Neural progenitor cell (in vitro differentiated cells): ENCODE measurements around the gene NRK. TPM values are rescaled to one million over a fixed set of nuclear protein-coding genes. Genes with fewer than 3 reads are reported as not detected.

Experiments used
- DNase-seq: peaks from one replicate; pipeline ENCODE4 v3.0.0-alpha.2; 2016; ENCODE audit warnings: low spot score
- H2AFZ ChIP-seq: fragments of 200-600 bp; sonication (generic); replicated peaks from 2 replicates; pipeline ENCODE4 v1.6.1; 2016; ENCODE audit warnings: antibody characterized with exemption
- H3F3A ChIP-seq: fragments of 200-600 bp; sonication (generic); 2 replicates; pipeline ENCODE4 v1.6.1; 2016; ENCODE audit warnings: antibody characterized with exemption, low read depth
- H3K27ac ChIP-seq: fragments of 200-600 bp; sonication (generic); 2 replicates; pipeline ENCODE4 v1.5.1; 2016; ENCODE audit warnings: mild to moderate bottlenecking
- H3K27me3 ChIP-seq: fragments of 200-600 bp; sonication (generic); 2 replicates; pipeline ENCODE4 v1.6.1; 2016; ENCODE audit warnings: mild to moderate bottlenecking, moderate library complexity
- H3K36me3 ChIP-seq: fragments of 200-600 bp; sonication (generic); 2 replicates; pipeline ENCODE4 v1.5.1; 2016
- H3K4me1 ChIP-seq: fragments of 200-600 bp; sonication (generic); 2 replicates; pipeline ENCODE4 v1.6.1; 2016; ENCODE audit warnings: mixed run types
- H3K4me2 ChIP-seq: fragments of 200-600 bp; sonication (generic); 2 replicates; pipeline ENCODE4 v1.6.1; 2016
- H3K4me3 ChIP-seq: fragments of 200-600 bp; sonication (generic); 2 replicates; pipeline ENCODE4 v1.5.1; 2016
- H3K79me2 ChIP-seq: fragments of 200-600 bp; sonication (generic); 2 replicates; pipeline ENCODE4 v1.6.1; 2016; ENCODE audit warnings: low read depth
- H3K9ac ChIP-seq: fragments of 200-600 bp; sonication (generic); 2 replicates; pipeline ENCODE4 v1.6.1; 2016
- H3K9me3 ChIP-seq: fragments of 200-600 bp; sonication (generic); 2 replicates; pipeline ENCODE4 v1.5.1; 2016; ENCODE audit warnings: low read depth
- H4K20me1 ChIP-seq: fragments of 200-600 bp; sonication (generic); 2 replicates; pipeline ENCODE4 v1.6.1; 2016; ENCODE audit warnings: low read depth
- H3K27ac Mint-ChIP-seq: 3 replicates; pipeline ENCODE4 v1.8.0; 2021; ENCODE audit warnings: mixed read lengths
- H3K27me3 Mint-ChIP-seq: 2 replicates; pipeline ENCODE4 v1.8.0; 2022; ENCODE audit warnings: low read depth, mild to moderate bottlenecking, inconsistent platforms, moderate library complexity, mixed read lengths; ENCODE audit not compliant: insufficient read depth
- H3K36me3 Mint-ChIP-seq: 3 replicates; pipeline ENCODE4 v1.8.0; 2021; ENCODE audit warnings: mixed read lengths
- H3K4me1 Mint-ChIP-seq: 3 replicates; pipeline ENCODE4 v1.8.0; 2021; ENCODE audit warnings: mixed read lengths
- H3K4me3 Mint-ChIP-seq: 3 replicates; pipeline ENCODE4 v1.8.0; 2021; ENCODE audit warnings: mild to moderate bottlenecking, moderate library complexity, mixed read lengths
- H3K9me3 Mint-ChIP-seq: 3 replicates; pipeline ENCODE4 v1.8.0; 2020; ENCODE audit warnings: mixed read lengths
- EZH2 ChIP-seq: fragments of 200-600 bp; sonication (generic); IDR thresholded peaks from 2 replicates; pipeline ENCODE4 v1.6.1; 2017; ENCODE audit warnings: antibody characterized with exemption, mild to moderate bottlenecking, moderate library complexity
- EZH2phosphoT487 ChIP-seq: fragments of 200-600 bp; sonication (generic); IDR thresholded peaks from 2 replicates; pipeline ENCODE4 v1.6.1; 2017; ENCODE audit warnings: antibody characterized with exemption
- total RNA-seq: library from RNA; depleted of rRNA; stranded (reverse); fragments of >200 nt; gene quantifications from 2 replicates; pipeline ENCODE4 v1.2.3, GENCODE V29; 2015; ENCODE audit warnings: low replicate concordance
- TF ChIP-seq, protein P1 (sequence below): fragments of 200-600 bp; sonication (generic); IDR thresholded peaks from 2 replicates; pipeline ENCODE4 v1.5.1; 2017; ENCODE audit warnings: antibody characterized with exemption, mild to moderate bottlenecking

NRK gene
- total RNA-seq, 1 donor from 2014 or later: not detected

- DNase-seq: no peak
- Mint-ChIP-seq H3K9me3 (no peaks in the 10 kb centered on the region), H3K4me1 (peaks cover 6% of the 10 kb centered on the region), H3K27me3 (no peaks in the 10 kb centered on the region), H3K4me3 (no peak overlapping the region), H3K36me3 (no peaks in the 10 kb centered on the region), H3K27ac (no peak overlapping the region)
- no peak overlapping the region for H3K4me2 ChIP-seq
- H3K79me2 ChIP-seq: no peaks in the 10 kb centered on the region
- H3K9ac ChIP-seq: no peak overlapping the region
- no peaks in the 10 kb centered on the region for H3F3A ChIP-seq
- H3K27me3 ChIP-seq: no peaks in the 10 kb centered on the region
- H3K27ac ChIP-seq: no peak overlapping the region
- H4K20me1 ChIP-seq: no peaks in the 10 kb centered on the region
- no peak for TF ChIP-seq EZH2
- TF ChIP-seq EZH2phosphoT487: no peak
- TF ChIP-seq, protein P1, sequence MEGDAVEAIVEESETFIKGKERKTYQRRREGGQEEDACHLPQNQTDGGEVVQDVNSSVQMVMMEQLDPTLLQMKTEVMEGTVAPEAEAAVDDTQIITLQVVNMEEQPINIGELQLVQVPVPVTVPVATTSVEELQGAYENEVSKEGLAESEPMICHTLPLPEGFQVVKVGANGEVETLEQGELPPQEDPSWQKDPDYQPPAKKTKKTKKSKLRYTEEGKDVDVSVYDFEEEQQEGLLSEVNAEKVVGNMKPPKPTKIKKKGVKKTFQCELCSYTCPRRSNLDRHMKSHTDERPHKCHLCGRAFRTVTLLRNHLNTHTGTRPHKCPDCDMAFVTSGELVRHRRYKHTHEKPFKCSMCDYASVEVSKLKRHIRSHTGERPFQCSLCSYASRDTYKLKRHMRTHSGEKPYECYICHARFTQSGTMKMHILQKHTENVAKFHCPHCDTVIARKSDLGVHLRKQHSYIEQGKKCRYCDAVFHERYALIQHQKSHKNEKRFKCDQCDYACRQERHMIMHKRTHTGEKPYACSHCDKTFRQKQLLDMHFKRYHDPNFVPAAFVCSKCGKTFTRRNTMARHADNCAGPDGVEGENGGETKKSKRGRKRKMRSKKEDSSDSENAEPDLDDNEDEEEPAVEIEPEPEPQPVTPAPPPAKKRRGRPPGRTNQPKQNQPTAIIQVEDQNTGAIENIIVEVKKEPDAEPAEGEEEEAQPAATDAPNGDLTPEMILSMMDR: no peak
- H3K4me3 ChIP-seq: no peak overlapping the region
- H2AFZ ChIP-seq: no peak overlapping the region
- no peaks in the 10 kb centered on the region for H3K9me3 ChIP-seq
- no peaks in the 10 kb centered on the region for H3K4me1 ChIP-seq
- no peaks in the 10 kb centered on the region for H3K36me3 ChIP-seq
Observed at GRCh38 chrX:105865709-105866108, 43.4 kb downstream of the NRK start.

GRCh38 chrX:105869701-105870100 lies 47.4 kb downstream of the NRK start:
- no peak overlapping the region for H3K4me2 ChIP-seq

GRCh38 chrX:105870445-105870844 lies 48.1 kb downstream of the NRK start:
- Histone ChIP-seq H3K79me2 (no peaks in the 10 kb centered on the region), H3K9me3 (no peaks in the 10 kb centered on the region), H3F3A (no peaks in the 10 kb centered on the region), H2AFZ (no peak overlapping the region), H3K9ac (no peak overlapping the region), H3K4me3 (no peak overlapping the region), H3K27ac (no peak overlapping the region), H3K4me2 (no peak overlapping the region), H3K27me3 (no peaks in the 10 kb centered on the region), H4K20me1 (no peaks in the 10 kb centered on the region), H3K4me1 (no peaks in the 10 kb centered on the region), H3K36me3 (no peaks in the 10 kb centered on the region)
- TF ChIP-seq, protein P1: no peak
- no peak for TF ChIP-seq EZH2
- Mint-ChIP-seq H3K4me3 (no peak overlapping the region), H3K9me3 (no peaks in the 10 kb centered on the region), H3K27me3 (no peaks in the 10 kb centered on the region), H3K36me3 (no peaks in the 10 kb centered on the region), H3K27ac (no peak overlapping the region), H3K4me1 (peaks cover 7% of the 10 kb centered on the region)
- no peak for DNase-seq

More at GRCh38 chrX:105869701-105870100, 47.4 kb downstream of the NRK start:
- Histone ChIP-seq H3K9me3 (no peaks in the 10 kb centered on the region), H3F3A (no peaks in the 10 kb centered on the region), H3K9ac (no peak overlapping the region), H3K79me2 (no peaks in the 10 kb centered on the region), H4K20me1 (no peaks in the 10 kb centered on the region), H3K4me1 (no peaks in the 10 kb centered on the region), H3K4me3 (no peak overlapping the region), H3K27ac (no peak overlapping the region), H3K27me3 (no peaks in the 10 kb centered on the region), H2AFZ (no peak overlapping the region), H3K36me3 (no peaks in the 10 kb centered on the region)
- Mint-ChIP-seq H3K27ac (no peak overlapping the region), H3K4me1 (peaks cover 7% of the 10 kb centered on the region), H3K9me3 (no peaks in the 10 kb centered on the region), H3K4me3 (no peak overlapping the region), H3K27me3 (no peaks in the 10 kb centered on the region), H3K36me3 (no peaks in the 10 kb centered on the region)
- TF ChIP-seq EZH2 (no peak), EZH2phosphoT487 (no peak)
- TF ChIP-seq, protein P1: no peak
- DNase-seq: no peak

- H3K27me3 Mint-ChIP-seq: no peaks in the 10 kb centered on the region
- no peaks in the 10 kb centered on the region for H4K20me1 ChIP-seq
- H3K36me3 ChIP-seq: no peaks in the 10 kb centered on the region
- H3K4me1 Mint-ChIP-seq: peaks cover 7% of the 10 kb centered on the region
- H3K9me3 ChIP-seq: no peaks in the 10 kb centered on the region
- no peaks in the 10 kb centered on the region for H3K36me3 Mint-ChIP-seq
- no peak overlapping the region for H3K27ac Mint-ChIP-seq
- no peaks in the 10 kb centered on the region for H3K27me3 ChIP-seq
- no peaks in the 10 kb centered on the region for H3K4me1 ChIP-seq
- H3K9me3 Mint-ChIP-seq: no peaks in the 10 kb centered on the region
- no peak for DNase-seq
- no peak overlapping the region for H3K9ac ChIP-seq
- H3K27ac ChIP-seq: no peak overlapping the region
- no peak overlapping the region for H2AFZ ChIP-seq
- no peaks in the 10 kb centered on the region for H3F3A ChIP-seq
- no peak overlapping the region for H3K4me3 ChIP-seq
- no peaks in the 10 kb centered on the region for H3K79me2 ChIP-seq
- H3K4me3 Mint-ChIP-seq: no peak overlapping the region
- no peak for TF ChIP-seq EZH2phosphoT487
- H3K4me2 ChIP-seq: no peak overlapping the region
Observed at GRCh38 chrX:105872941-105873340, 50.6 kb downstream of the NRK start.
